SH-SY5Y (cell line): ENCODE data around the gene CLEC16A.

Source experiments
- GATA2 ChIP-seq: IDR thresholded peaks from 2 replicates; pipeline ENCODE4 v1.6.1; 2011; ENCODE audit warnings: mild to moderate bottlenecking, low read depth, low read length
- GATA3 ChIP-seq: IDR thresholded peaks from 2 replicates; pipeline ENCODE4 v1.6.1; 2011; ENCODE audit warnings: low read depth, mild to moderate bottlenecking, low read length, moderate library complexity

The CLEC16A gene

DNA sequence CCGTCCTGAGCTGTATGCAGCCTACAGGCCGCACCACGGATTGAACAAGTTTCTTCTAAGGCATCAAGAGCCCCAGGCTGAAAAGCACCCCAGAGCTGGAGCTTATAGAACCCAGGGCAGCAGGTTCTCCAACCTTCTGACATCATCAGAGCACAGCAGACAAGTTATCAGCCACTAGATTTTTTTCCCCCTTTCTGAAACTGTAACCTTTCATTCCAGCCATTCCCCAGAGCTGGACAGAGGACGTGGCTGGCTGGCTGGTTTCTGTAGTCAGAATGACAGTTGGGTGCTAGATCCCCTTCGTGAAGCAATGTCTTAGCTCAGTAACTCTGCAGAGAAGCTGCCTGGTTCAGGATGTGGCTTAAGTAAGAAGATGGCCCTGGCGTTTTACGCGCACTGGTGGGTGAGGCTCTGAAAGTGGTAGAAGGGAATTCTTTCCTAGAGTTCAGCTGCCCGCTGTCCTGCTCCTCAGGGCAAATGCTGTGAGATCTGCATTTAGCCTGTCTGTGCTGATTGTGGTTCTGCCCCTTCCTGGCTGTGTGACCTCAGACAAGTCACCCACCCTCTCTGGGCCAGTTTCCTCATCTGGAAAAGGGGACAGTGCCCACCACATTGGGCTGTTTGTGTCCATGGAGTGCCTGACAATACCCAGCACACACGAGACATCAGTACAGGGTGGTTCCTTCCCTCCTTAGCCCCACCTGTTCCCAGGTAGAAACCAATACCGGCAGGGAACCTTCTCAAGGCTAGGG lies 11.2 kb upstream of the CLEC16A start:
- no peak for TF ChIP-seq GATA3
- no peak for TF ChIP-seq GATA2

DNA sequence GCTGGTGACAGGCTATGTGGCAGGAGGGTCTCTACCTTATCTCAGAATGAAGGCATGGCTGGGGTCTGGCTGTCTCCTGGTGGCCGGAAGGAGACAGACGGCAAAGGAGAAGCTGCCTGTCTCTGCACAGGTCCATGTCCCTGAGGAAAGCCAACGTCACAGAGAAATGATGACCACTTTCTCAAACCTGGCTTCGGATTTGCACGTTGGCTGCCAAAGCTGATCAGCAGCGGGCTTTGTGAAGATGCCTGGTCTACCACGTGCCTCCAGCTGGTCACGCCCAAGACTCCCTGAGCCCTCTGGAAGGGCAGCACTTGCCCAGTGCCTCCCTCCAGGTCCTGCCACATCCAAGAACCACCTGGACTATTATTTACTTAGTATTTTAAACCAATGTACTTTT lies 10.5 kb upstream of the CLEC16A start:
- TF ChIP-seq GATA2: no peak
- no peak for TF ChIP-seq GATA3

GRCh38 chr16:10934325-10935107 lies 9.8 kb upstream of the CLEC16A start:
- TF ChIP-seq GATA3: no peak

DNA sequence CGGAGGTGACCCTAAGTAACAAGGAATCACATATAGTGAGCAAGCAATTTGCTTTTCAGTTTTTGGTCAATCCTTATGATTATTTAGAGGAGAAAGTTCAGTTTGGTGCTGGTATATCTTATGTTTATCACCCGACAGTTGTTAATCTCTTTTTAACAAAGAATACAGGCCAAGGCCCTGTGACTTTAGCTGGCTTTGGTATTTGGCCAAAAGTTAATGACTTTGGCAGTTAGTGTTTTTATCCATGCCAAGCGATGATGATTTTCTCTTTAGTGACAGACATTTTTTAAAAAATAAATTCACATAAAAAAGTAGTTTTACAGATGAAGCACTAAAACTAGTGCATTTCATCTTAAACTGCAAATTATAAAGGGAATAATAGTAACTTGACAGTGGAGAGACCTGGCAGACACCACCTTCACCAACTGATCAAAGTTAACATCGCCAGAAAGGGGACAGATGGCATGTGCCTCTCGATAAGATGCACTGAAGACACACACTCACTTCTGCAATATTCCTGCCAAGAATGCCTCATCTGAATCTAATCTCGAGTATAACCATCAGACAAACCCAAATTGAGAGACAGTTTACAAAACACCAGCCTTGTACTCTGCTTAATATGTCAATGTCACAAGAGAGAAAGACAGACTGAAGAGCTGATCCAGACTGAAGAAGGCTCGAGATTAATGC lies 9.0 kb upstream of the CLEC16A start:
- TF ChIP-seq GATA3: no peak
- no peak for TF ChIP-seq GATA2

- no peak for TF ChIP-seq GATA2
- TF ChIP-seq GATA3: no peak
Measured at GRCh38 chr16:10936272-10936984, 7.9 kb upstream of the CLEC16A start.

GRCh38 chr16:10937068-10937859 lies 7.1 kb upstream of the CLEC16A start:
- TF ChIP-seq GATA3 (no peak), GATA2 (no peak)

GRCh38 chr16:10938321-10938720 lies 6.0 kb upstream of the CLEC16A start:
- TF ChIP-seq GATA2: no peak
- no peak for TF ChIP-seq GATA3

GRCh38 chr16:10938796-10939648 lies 5.3 kb upstream of the CLEC16A start:
- TF ChIP-seq GATA3 (no peak), GATA2 (no peak)

DNA sequence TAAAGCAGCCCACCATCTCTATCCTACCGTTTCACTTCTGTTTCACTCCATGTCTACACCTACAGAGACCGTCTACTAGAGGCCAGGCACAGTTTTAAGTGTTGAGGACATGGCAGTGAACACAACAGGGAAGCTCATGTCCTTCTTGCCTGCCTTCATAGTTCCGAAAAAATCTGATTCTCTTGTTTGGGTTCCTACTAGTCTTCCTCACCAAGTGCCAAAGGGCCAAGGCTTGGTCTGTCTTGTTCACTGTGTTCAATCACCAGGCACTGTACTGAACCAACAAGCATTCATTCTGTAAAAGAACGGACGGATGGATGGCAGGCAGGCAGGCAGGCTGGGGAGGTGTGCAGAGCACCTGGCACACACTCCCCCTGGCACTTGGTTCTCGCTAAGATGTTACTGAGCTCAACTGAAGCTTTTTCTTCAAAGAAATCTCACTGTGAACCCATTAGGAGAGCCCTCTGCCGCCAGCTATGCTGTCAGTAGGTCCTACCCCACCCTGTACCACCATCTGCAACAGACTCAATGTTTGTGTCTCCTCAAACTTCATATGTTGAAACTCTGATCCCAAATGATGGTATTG lies 4.6 kb upstream of the CLEC16A start:
- TF ChIP-seq GATA2 (no peak), GATA3 (no peak)

DNA sequence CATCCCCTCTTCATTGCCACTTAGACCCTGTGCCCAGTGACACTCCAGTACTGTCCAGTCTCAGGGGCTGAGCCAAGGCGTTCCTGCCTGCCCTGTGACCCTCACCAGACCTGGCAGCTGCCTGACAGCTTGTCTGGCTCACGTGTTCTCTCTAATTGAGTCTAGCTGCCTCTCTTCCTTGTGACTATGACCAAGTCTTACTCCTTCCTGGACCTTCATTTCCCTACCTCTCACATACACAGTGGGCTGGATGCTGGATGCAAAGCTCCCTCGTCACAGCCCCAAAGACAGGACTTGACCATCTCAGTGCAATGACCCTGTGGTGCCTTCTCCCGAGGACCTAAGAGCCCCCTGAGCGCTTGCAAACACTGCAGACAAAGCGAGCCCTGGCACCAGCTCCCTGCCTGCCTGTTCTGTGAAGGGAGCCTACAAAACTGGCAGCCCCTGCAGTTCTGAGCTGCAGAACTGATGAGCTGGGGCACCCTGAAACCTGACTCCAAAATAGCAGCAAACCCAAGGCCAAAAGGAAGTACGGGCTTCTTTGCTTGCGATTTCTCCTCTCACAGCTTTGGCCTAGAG lies 3.8 kb upstream of the CLEC16A start:
- TF ChIP-seq GATA3 (no peak), GATA2 (no peak)

- TF ChIP-seq GATA2: no peak
- TF ChIP-seq GATA3: no peak
Measured at GRCh38 chr16:10941127-10941933, 3.0 kb upstream of the CLEC16A start.
